Liver (tissue), 9 donors: ENCODE measurements around the gene USP25. TPM values are rescaled to one million over a fixed set of nuclear protein-coding genes. Genes with fewer than 3 reads are reported as not detected.

Source experiments
- DNase-seq: peaks from one replicate; pipeline ENCODE4 v3.0.0-alpha.2; 2017; ENCODE audit warnings: low spot score
- H3K27ac ChIP-seq, 2 donors: one replicate each; pipeline ENCODE4 v1.7.0; 2013; ENCODE audit warnings: inconsistent platforms in 2 of 2, low read length in 2 of 2, control low read depth in 1 of 2, low read depth in 1 of 2, mild to moderate bottlenecking in 1 of 2
- H3K27me3 ChIP-seq, 4 donors: one replicate each; pipeline versions ENCODE4 v1.6.1 to v1.7.0; 2013; ENCODE audit warnings: low read length in 3 of 4, inconsistent platforms in 1 of 4, mild to moderate bottlenecking in 1 of 4, moderate library complexity in 1 of 4; ENCODE audit not compliant: control insufficient read depth in 4 of 4, insufficient read depth in 4 of 4
- H3K36me3 ChIP-seq, 4 donors: one replicate each; pipeline versions ENCODE4 v1.6.1 to v1.7.0; 2013; ENCODE audit warnings: low read length in 3 of 4, mild to moderate bottlenecking in 3 of 4, low read depth in 1 of 4, moderate library complexity in 1 of 4; ENCODE audit not compliant: control insufficient read depth in 4 of 4, insufficient read depth in 3 of 4
- H3K4me1 ChIP-seq, 4 donors: one replicate each; pipeline versions ENCODE4 v1.6.1 to v1.7.0; 2013; ENCODE audit warnings: low read length in 3 of 4, mild to moderate bottlenecking in 3 of 4, moderate library complexity in 1 of 4; ENCODE audit not compliant: control insufficient read depth in 4 of 4, insufficient read depth in 4 of 4
- H3K4me3 ChIP-seq, 3 donors: one replicate each; pipeline versions ENCODE4 v1.6.1 to v1.7.0; 2013; ENCODE audit warnings: low read length in 3 of 3, control low read depth in 1 of 3, low read depth in 1 of 3, mild to moderate bottlenecking in 1 of 3
- H3K9ac ChIP-seq, 2 donors: one replicate each; pipeline ENCODE4 v1.7.0; 2013; ENCODE audit warnings: low read length in 2 of 2, mild to moderate bottlenecking in 2 of 2, moderate library complexity in 2 of 2, control low read depth in 1 of 2, low read depth in 1 of 2
- H3K9me3 ChIP-seq, 4 donors: one replicate each; pipeline versions ENCODE4 v1.6.1 to v1.7.0; 2013; ENCODE audit warnings: low read length in 3 of 4; ENCODE audit not compliant: control insufficient read depth in 4 of 4
- HNF4A ChIP-seq, 2 donors: conservative IDR thresholded peaks; 2 replicates each; pipeline ENCODE4 v1.6.1; 2016; ENCODE audit warnings: antibody characterized with exemption in 2 of 2, mild to moderate bottlenecking in 2 of 2
- HNF4G ChIP-seq: IDR thresholded peaks from 2 replicates; pipeline ENCODE4 v1.6.1; 2016; ENCODE audit warnings: antibody characterized with exemption
- RXRA ChIP-seq, 2 donors: IDR thresholded peaks; 2 replicates each; pipeline ENCODE4 v1.6.1; 2017 to 2018; ENCODE audit warnings: antibody characterized with exemption in 2 of 2, mild to moderate bottlenecking in 1 of 2
- SP1 ChIP-seq: IDR thresholded peaks from 2 replicates; pipeline ENCODE4 v1.6.1; 2018; ENCODE audit warnings: antibody characterized with exemption, mild to moderate bottlenecking
- WGBS: extraction: QIAGEN DNeasy Blood & Tissue Kit; methylation state at CpG from one replicate; pipeline ENCODE4 v1.1.7; 2013; 5-methylcytosine and 5-hydroxymethylcytosine counted together
- polyA plus RNA-seq, 2 donors: library from polyadenylated mRNA; stranded (reverse) in 1 of 2; unstranded in 1 of 2; fragments of 200-250 nt in 1 of 2; fragments of >200 nt in 1 of 2; fragmentation: Nextera tagmentation in 1 of 2; extraction: Ambion mirVana in 1 of 2; gene quantifications; one replicate each; pipeline versions ENCODE4 v1.2.1 to v1.2.3, GENCODE V29; 2013 to 2015
- total RNA-seq, 2 donors: library from RNA; depleted of rRNA; stranded (reverse); fragments of >200 nt; gene quantifications; one replicate each; pipeline ENCODE4 v1.2.3, GENCODE V29; 2014
- TF ChIP-seq, protein P1 (sequence below): IDR thresholded peaks from 2 replicates; pipeline ENCODE4 v1.6.1; 2016; ENCODE audit warnings: antibody characterized with exemption
- donor health status: healthy.
- donor health status: healthy.
- donor health status: healthy.
- donor health status: healthy.
- donor health status: healthy.

USP25 gene
- total and polyA plus RNA-seq, 4 donors, result 6.0 to 26.7 (median 15.3) TPM

GRCh38 chr21:15929536-15929935 lies 199.8 kb downstream of the USP25 start:
- Histone ChIP-seq H3K4me1 (no peaks in the 10 kb centered on the region), H3K4me3 (no peak overlapping the region), H3K27ac (no peak overlapping the region), H3K9me3 (no peaks in the 10 kb centered on the region), H3K36me3 (no peaks in the 10 kb centered on the region), H3K9ac (no peak overlapping the region), H3K27me3 (no peaks in the 10 kb centered on the region)
- TF ChIP-seq, protein P1, sequence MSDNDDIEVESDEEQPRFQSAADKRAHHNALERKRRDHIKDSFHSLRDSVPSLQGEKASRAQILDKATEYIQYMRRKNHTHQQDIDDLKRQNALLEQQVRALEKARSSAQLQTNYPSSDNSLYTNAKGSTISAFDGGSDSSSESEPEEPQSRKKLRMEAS, result no peak
- TF ChIP-seq HNF4A (conservative IDR thresholded peaks at IDR 0.05) (no peak), RXRA (IDR thresholded peaks at IDR 0.05) (no peak), HNF4G (no peak), SP1 (no peak)
- WGBS, result 88% methylated on average over 1 of the region's 1 CpG
- no peak for DNase-seq
